ENCODE measurements around the gene MRPS24.
"Not testable (repeated sequence)": the region's sequence is repeated elsewhere in the genome, so short reads cannot be mapped to it uniquely, and the experiment has no call there.

Gene MRPS24

DNA sequence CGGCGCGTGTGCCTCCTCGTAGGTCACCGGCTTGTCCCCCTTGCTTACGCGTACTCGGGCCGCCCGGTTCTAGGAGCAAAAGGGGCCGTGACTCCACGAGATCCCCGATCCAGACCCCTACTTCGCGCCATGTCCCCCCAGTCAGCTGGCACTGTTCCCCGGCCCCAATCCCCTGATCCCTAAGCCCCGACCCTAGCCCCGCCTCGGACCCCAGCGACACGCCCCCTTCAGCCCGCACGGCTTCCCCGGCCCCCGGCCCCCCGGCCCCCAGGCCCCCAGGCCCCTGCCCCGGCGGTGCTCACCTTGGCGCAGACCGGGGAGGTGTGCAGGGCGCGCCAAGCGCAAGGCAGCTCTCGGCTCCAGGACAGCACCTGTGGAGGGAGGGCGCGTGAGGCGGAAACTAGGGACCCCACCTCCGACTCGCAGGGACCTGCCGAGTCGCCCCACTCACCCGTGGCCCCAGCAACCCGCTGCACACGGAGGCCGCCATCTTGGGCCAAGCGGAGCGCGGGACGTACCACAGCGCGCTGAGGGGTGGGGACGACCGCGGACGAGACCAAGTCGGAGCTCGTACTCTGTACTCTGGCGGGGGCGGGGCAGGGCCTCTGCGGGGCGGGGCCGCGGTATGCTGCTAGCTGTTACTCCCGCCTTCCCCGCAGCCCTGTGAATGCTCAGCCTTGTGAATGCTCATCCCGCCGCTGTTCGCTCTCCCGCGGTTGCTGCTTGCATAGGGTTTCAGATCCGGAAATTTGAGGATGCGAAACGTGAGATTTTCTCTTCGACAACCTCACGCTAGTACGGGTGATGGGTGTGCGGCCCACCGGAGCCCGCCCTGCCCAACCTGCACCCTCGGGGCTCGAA, at the start of gene MRPS24:
Gene MRPS24 (minus strand): TSS at position 512 of the 861 bp plus-strand sequence. CDS start 22 bp downstream, at position 490.
- DNase-seq, result peak; percentile 89 to 96 (median 92)

DNA sequence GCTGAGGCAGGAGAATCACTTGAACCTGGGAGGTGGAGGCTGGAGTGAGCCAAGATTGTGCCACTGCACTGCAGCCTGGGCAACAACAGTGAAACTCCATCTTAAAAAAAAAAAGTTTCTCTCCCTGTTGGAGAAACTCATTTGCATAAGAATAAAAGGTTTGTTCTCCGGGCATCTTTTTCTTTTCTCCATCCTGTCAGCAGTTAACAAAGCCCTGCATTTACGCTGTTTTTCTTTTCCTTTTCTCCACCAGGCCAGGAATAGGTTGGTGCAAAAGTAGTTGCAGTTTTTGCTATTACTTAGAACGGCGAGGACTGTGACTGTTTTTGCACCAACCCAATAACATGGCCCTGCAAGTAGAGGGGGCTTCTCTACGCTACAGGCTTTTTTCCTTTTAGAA, 46.6 kb upstream of the MRPS24 start:
- DNase-seq, result no peak

DNA sequence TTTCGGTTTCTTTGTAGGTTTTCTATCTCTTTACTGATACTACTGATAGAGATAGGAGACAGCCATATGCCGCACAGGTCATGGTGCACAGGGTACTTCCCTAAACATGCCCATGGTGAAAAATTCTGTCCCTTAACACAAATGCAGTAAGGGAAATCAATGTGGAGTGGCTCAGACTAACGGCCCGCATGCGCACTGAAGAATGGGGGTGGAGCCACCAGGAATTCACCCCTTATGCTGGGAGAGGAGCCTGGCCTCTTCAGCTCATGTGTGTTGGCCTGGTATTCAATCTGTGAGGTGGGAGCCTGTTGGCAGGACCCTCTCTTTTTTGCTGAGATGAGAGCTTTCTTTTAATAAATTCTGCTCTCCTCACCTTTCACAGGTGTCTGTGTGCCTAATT, 45.5 kb upstream of the MRPS24 start:
- DNase-seq, result no peak

DNA sequence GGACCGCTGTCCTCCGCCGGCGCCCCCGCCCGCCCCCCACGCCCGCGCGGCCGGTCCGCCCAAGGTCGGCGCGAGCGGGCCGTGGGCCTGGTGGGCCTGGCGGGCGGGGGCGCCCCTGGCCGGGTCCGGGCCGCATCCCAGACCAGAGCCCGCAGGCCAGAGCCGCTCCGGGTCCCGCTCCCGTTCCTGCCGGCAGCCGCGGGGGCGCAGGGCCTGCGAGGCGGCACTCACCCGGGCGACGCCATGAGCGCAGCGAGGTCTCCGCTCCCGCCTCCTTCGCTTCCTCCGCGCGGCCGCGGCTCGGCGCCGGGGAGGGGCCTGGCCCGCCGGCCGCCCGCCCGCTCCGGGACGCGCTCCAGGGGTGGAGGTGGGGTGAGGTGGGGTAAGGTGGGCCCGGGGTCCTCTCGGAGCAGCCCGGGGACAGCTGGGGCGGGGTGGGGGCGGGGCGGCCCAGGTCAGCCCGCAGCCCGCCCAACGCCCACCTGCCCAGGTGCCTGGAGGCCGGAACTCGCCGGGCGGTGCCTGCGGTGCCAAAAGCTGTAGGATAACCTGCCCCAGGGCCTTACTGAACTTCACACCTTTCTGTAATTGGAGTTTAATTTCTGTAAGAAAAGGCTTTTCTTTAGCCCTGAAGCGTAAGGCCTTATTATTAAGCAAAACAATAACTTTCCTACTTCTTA, 37.2 kb upstream of the MRPS24 start, which contains the start of gene URGCP:
Gene URGCP (minus strand): TSS at position 266 of the 680 bp plus-strand sequence. CDS start 21 bp downstream, at position 245.
- DNase-seq, result peak; percentile 12 to 42 (median 34)

DNA sequence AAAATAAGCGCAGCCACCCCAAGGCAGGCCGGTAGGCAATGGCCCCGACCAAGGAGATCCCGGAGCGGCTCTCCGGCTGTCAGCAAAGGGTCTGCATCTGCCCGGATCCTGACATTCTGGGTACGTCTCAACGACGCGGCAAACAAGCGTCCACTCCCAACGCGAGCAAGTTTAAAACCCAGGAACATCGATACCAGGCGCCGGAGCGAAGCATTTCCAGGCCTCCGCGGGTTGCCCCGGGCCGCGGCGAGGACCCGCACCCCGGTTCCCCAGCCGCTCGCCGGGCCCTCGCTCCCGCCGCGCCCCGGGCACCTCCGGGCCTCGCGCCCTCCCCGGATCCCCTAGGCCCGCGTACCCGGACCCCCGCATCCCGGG, 36.6 kb upstream of the MRPS24 start:
- no peak for DNase-seq

DNA sequence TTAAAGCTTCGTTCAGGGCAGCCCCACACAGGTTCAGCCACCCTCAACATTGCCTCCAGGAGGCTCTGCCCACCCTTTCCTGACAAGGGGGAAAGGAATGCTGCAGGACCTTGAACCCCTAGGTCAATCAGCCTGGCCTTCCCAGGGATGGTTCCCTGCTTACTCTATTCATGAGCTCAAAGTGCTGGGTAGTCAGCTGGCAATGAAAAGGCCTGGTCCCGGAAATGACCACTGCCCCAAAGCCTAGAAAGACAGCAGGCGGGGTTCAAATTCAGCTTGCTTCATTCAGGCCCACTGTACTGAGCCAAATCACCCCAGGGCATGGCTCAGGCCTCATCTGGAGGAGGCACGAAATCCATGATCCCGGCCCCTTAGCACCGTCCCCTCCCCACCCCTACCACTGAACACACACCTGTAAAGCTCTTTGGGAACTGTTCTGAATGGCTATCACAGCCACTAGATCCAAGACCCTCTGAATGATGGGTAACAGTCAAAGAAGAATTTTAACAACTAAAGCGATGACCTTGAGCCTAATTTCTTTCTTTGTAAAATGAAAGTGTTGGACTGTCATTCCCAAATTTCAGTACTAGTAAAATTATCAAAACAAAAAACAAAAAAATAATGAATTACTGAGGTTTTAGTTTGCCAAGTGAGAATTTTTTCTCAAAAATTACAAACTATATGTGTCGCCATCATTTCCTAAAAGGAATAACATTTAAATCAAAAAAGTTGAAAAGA, 36.1 kb upstream of the MRPS24 start:
- DNase-seq, result no peak

DNA sequence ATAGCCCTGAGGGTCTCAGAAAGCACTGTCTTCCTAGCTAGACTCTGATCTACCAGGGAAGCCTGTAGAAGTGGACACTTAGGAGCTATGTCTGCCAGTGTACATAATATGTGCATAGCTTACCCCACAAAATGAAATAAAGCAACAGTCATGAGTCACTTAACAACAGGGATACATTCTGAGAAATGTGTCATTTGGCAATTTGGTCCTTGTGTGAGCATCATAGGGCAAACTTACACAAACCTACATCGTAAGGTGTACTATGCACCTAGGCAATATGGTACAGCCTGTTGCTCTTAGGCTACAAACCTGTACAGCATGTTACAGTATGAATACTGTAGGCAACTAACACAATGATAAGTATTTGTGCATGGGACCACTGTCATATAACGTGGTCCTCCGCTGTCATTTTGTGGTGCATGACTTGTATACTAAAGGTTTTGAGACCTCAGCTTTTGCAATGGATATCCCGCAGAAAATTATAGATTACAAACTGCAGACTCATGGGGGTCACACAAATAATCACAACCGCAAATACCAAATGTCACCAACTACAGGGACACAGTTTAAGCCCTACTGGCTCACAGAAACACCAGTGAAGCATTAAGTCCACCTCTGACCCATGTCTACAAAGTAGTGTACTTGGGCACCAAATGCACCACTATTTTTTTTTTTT, 35.4 kb upstream of the MRPS24 start:
- no peak for DNase-seq

DNA sequence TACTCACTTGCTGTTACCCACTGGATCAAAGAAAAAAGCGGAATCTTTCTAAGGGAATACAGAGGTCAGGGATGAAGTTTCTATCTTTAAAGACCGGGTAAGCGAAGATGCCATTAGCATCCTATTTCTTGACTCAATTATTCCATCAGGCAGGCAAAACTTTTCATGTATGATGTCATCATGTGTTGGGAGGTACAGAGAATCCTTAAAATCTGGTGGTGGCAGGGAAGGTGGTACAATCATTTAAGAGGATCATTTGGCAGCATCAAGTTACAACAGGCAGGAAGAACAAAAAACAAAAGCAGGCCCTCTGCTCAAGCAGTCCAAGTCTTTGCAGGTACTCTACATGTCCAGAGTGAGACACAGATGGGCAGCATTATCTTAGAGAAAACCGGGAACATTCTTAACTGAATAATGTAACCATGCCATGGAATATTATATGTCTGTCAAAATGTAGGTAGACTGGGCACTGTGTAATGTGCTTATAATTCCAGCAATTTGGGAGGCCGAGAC, 33.3 kb upstream of the MRPS24 start:
- DNase-seq, result no peak

DNA sequence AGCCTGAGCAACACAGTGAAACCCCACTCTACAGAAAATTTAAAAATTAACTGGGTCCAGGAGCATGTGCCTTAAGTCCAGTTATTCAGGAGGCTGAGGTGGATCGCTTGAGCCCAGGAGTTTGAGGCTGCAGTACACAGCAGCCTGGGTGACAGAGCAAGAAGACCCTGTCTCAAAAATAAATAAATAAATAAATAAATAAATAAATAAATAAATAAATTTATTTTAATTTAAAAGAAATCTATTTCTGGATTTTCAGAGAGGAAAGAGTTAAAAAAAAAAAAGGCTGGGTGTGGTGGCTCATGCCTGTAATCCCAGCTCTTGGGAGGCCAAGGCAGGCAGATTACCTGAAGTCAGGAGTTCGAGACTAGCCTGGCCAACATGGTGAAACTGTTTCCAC, 29.3 kb upstream of the MRPS24 start:
- DNase-seq, result not testable (repeated sequence)

DNA sequence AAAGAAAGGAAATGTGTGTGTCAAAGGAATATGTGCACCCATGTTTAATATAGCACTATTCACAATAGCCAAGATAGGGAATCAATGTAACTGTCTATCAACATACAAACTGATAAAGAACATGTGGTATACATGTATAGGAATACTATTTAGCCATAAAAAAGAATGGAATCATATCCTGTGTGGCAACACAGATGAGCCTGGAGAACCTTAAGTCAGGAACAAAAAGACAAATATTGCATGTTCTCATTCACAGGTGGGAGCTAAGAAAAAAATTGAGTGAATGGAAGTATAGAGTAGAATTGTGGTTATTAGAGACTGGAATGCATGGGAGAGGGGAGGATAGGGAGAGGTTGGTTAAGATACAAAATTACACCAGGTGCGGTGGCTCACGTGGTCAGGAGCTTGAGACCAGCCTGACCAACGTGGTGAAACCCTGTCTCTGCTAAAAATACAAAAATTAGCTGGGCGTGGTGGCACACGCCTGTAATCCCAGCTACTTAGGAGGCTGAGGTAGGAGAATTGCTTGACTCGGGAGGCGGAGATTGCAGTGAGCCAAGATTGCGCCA, 26.6 kb upstream of the MRPS24 start:
- DNase-seq, result no peak

DNA sequence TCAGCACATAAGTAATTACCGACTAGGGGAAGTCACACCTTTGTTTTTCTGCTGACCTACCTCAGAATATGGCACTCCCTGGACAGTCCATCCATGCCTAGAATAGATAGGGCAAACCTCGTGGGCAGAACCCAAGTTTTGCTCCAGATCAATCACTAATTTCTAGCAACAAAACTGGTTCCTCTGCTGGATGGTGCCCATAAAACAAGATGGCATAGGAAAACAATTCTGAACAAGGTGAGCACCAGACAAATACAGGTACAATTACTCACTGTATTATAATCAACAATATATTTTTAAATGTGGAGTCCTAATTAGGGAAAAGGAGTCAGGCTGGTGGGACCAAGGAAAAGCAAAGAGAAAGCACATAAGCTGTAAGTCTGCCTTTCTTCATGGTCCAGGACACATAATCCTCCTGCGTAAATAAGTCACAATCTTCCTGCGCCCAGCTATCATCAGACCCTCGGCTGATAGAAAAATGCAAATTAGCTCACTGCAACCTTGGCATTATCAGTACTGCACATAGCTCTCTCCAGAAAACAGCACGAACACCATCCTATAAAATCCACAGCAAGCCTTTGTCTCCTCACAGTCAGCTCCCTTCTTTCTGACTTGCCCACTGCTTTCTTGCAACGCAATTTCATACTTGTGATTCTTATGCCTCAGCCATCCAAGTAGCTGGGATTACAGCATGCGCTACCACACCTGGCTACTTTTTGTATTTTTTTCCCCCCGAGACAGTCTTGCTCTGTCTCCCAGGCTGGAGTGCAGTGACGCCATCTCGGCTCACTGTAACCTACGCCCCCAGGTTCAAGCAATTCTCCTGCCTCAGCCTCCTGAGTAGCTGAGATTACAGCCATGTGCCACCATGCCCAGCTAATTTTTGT, 22.0 kb upstream of the MRPS24 start:
- no peak for DNase-seq

DNA sequence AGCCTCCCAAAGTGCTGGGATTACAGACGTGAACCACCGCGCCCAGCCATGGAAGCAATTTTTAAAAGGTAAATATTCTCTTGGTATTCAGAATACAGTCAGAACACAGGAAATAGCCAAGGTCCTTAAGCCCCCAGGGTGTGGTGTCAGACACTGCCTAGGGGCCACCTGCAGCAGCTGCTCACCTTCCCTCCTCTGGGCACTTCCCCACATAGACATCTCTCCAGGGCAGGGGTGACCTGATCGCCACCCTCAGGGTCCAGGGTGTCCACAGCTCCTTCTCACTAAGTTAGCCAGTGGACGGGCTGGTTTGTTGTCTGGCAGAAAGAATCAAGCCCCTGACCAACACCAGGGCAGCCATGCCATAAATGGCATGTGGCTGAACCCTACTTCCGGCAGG, 21.2 kb upstream of the MRPS24 start:
- no peak for DNase-seq

DNA sequence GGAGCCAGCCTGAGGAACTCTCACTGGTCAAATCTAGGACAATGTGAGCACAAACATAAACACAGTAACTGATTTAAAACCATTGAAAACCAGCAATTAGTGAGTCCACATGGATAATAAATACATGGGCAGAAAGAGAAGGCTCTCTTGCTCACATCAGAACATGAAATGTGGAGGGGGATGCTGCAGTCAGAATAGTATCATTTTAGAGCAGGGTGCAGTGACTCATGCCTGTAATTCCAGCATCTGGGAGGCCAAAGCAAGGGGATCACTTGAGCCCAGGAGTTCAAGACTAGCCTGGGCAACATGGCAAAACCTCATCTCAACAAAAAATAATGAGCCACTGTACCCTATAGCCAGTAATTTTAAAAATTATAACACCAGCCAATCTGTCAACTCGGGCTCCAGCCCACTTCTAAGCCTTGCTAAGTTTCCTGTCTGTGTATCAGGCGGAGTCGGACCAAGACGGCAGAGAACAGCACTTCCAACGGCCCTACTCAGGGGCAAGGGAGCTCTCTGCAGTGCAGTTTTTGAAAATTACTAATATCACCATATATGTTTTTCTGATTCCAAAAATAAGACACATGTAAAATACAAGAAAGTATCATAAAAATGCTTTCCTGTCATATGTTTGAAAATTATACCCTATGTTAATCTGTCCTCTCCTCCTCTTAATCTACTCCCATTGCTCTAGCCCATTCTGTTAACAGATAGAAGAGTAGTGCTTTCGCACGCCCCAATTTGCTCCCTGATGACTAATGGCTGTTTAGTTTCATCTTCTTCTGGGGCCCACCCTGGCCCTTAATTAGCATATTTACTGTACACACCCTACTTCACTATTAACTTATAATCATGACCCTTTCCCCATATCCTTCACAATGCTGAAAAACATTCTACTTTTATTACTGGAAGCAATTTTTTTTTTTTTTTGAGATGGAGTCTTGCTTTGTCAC, 20.0 kb upstream of the MRPS24 start:
- DNase-seq, result no peak

DNA sequence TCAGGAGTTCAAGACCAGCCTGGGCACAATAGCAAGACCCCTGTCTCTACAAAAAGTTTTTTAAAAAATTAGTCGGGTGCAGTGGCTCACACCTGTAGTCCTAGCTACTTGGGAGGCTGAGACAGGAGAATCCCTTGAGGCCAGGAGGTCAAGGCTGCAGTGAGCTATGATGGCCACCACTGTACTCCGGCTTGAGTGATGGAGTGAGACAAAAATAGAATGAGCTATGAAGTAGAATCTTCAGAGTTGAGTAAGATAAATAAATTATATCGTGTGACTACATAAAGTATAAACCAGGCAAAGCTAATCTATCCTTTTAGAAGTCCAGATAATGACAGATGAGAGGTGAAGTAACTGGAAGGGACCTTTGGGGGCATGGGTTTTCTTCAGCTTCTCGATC, 15.3 kb upstream of the MRPS24 start:
- no peak for DNase-seq

DNA sequence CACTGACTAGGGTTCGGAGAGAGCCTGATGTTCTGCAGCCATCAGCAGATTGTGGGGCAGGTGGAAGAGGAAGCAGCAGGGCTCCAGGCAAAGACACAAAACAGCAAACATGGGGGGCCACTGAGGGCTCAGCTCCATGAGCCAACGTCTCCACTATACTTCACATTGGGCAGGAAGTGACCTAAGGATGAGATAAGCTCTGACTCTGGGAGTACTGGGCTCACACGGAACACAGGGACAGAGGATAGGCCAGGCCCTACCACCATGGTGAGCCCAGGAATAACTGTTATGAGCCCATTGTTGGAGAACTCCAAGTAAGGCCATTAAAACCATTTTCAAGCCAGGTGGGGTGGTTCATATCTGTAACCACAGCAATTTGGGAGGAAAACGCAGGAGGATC, 14.9 kb upstream of the MRPS24 start:
- DNase-seq, result no peak

DNA sequence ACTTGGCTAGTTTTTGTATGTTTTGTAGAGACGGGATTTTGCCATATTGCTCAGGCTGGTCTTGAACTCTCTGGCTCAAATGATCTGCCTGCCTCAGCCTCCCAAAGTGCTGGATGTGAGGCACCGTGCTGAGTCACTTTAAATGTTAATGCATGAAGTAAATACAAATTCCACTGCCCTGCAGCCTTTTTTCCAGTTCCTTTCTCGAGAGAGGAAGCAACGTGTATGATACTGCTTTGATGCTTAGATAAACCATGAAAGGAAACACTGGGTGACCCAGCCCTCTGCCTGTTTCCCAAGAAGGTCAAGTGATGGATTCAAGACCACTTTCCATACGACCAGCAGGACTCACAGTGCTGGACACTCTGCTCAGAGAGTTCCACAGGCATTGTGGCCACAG, 11.3 kb upstream of the MRPS24 start:
- DNase-seq, result no peak

DNA sequence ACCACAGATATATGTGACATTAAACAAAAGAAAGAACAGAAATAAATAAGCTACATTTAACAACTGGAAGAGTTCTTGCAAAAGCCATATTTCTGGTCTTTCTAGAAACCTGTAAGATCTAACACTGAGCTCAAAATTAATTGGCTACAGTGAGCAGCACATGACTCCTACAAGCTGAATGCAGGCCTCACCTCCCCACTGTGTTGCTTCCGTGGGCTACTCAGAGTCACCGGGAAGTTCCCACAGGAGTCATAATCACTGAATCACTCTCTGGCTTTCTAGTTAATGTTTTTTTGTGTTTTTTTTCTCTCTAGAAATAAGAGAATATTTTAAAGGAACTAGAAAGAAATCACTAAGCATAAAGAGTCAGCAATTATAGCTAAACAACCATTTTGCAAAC, 10.2 kb upstream of the MRPS24 start:
- DNase-seq, result no peak

DNA sequence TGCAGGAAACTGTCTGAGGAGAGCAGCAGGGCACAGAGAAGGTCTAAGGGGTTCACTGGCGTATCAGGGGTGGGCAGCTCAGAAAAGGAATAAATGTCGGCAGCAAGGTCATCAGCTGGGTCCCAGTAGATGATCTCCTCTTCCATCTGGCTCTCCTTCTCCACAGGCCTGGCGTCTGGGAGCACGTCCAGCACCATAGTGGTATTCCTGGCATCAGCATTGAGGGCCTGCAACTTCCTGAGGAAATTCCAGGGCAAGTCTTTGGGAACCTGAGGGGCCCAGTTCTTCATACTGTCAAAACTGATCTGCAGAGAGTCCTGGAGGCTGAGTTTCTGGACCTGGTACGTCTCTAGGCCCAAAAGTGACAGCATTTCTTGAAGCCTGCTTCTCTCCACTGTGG, 9.6 kb upstream of the MRPS24 start:
- DNase-seq, result no peak

DNA sequence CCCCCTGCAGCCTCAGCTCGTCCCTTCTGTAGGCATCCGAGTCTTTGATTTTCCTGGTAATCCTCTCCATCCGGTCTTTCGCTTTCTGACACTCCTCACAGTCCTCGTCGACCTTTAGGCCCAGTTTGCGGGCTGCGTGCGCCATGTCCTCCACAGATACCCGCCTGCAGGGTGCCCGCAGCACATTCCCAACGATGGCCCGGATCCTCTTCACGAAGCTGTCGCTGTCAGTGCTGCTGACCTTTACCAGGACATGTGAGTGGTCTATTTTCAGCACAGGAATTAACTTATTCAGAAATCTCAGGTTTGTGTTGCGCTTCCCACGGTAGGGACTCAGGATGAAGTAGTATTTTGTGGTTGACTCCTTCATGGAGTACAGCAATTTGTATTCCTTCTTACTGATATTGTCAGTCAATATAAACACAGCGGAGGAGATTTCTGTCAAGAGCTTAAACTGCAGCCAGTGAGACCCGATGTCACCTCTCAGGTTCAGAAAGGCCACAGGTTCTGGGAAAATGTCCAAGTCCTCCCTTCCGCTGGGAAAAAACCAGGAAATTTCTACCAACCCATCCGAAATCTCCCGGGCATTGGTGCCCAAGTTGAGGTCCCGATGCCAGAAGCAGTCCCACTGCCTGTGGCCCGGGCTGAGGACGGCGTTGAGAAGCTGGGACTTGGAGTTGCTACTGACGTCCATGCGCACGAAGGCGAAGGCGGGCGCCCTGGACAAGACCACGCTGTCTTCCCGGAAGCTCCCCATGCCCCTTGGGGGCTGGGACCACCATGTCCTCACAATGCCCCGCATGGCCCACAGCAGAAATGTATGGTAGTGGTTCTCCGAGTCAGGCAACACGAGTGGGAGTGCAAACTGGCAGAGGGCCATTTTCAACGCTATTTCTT, 8.9 kb upstream of the MRPS24 start:
- no peak for DNase-seq
